ENCODE results near the gene PTGFR. TPM values are rescaled to one million over a fixed set of nuclear protein-coding genes. Genes with fewer than 3 reads are reported as not detected.

The PTGFR gene
- total RNA-seq, 4 donors from 2014 or later = 0.18 to 1.7 (median 1.0) TPM

DNA sequence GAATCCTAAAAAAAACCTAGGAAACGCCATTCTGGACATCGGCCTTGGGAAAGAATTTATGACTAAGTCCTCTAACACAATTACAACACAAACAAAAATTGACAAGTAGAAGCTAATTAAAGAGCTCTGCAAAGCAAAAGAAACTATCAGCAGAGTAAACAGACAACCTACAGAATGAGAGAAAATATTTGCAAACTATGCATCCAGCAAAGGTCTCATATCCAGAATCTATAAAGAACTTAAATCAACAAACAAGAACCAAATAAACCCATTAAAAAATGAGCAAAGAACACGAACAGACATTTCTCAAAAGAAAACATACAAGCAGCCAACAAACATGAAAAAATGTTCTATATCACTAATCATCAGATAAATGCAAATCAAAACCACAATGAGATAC is 58.6 kb downstream of the PTGFR start:
- no peaks in the 10 kb centered on the region for H3K9me3 ChIP-seq
- H3K27ac ChIP-seq = no peak overlapping the region
- H3K4me3 ChIP-seq = no peak overlapping the region
- H3K27me3 ChIP-seq = no peaks in the 10 kb centered on the region
- no peaks in the 10 kb centered on the region for H3K36me3 ChIP-seq
- DNase-seq = no peak
- no peaks in the 10 kb centered on the region for H3K4me1 ChIP-seq
- TF ChIP-seq, protein P1, sequence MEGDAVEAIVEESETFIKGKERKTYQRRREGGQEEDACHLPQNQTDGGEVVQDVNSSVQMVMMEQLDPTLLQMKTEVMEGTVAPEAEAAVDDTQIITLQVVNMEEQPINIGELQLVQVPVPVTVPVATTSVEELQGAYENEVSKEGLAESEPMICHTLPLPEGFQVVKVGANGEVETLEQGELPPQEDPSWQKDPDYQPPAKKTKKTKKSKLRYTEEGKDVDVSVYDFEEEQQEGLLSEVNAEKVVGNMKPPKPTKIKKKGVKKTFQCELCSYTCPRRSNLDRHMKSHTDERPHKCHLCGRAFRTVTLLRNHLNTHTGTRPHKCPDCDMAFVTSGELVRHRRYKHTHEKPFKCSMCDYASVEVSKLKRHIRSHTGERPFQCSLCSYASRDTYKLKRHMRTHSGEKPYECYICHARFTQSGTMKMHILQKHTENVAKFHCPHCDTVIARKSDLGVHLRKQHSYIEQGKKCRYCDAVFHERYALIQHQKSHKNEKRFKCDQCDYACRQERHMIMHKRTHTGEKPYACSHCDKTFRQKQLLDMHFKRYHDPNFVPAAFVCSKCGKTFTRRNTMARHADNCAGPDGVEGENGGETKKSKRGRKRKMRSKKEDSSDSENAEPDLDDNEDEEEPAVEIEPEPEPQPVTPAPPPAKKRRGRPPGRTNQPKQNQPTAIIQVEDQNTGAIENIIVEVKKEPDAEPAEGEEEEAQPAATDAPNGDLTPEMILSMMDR (IDR thresholded peaks at IDR 0.05) = no peak
- TF ChIP-seq POLR2A (IDR thresholded peaks at IDR 0.05) = no peak

- no peaks in the 10 kb centered on the region for H3K27me3 ChIP-seq
- no peak for DNase-seq
- H3K36me3 ChIP-seq = no peaks in the 10 kb centered on the region
- no peaks in the 10 kb centered on the region for H3K9me3 ChIP-seq
- no peak overlapping the region for H3K27ac ChIP-seq
- TF ChIP-seq POLR2A (IDR thresholded peaks at IDR 0.05) = no peak
- TF ChIP-seq, protein P1 (IDR thresholded peaks at IDR 0.05) = no peak
- no peak overlapping the region for H3K4me3 ChIP-seq
- H3K4me1 ChIP-seq = no peaks in the 10 kb centered on the region
Observed at GRCh38 chr1:78549891-78550290, 59.1 kb downstream of the PTGFR start.

DNA sequence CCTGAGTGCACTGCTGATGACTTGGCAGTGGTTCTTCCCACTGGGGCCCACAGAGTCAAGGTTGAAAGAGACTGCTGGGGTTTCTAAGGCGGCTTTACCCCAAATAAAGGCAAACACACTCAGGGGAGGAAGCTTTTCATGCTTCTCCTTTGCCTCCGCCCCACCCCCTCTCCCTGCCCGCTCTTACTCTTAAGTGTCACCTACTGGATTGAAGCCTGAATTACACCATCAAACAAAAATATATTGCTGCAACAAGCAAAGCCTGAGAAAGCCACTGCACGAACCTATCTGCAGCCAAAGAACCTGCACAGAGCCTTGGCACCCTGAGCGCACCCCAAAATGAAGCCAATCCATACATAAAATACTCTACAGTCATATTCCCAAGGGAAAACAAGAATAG is 63.1 kb downstream of the PTGFR start:
- Histone ChIP-seq H3K27ac (no peak overlapping the region), H3K27me3 (no peaks in the 10 kb centered on the region), H3K4me1 (no peaks in the 10 kb centered on the region), H3K4me3 (no peak overlapping the region), H3K36me3 (no peaks in the 10 kb centered on the region), H3K9me3 (no peaks in the 10 kb centered on the region)
- DNase-seq = no peak
- TF ChIP-seq POLR2A (IDR thresholded peaks at IDR 0.05) = no peak

DNA sequence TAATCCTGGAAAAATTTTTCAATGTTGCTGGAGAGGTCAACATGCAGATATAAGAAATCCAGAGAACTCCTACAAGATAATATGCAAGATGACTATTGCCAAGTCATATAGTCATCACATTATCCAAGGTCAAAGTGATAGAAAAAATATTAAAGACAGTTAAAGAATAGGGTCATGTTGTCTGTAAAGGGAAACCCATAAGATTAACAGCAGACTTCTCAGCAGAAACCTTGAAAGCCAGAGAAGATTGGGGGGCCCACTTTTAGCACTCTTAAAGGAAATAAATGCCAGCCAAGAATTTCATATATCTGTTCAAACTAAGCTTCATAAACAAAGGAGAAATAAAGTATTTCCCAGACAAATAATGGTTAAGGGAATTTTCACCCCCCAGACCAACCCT is 64.1 kb downstream of the PTGFR start:
- TF ChIP-seq, protein P1 (IDR thresholded peaks at IDR 0.05) = no peak
- TF ChIP-seq POLR2A (IDR thresholded peaks at IDR 0.05) = no peak
- no peaks in the 10 kb centered on the region for H3K4me1 ChIP-seq
- no peak for DNase-seq

GRCh38 chr1:78559680-78560079 is 68.9 kb downstream of the PTGFR start:
- Histone ChIP-seq H3K36me3 (no peaks in the 10 kb centered on the region), H3K9me3 (no peaks in the 10 kb centered on the region), H3K27ac (no peak overlapping the region), H3K4me3 (no peak overlapping the region), H3K4me1 (no peaks in the 10 kb centered on the region), H3K27me3 (no peaks in the 10 kb centered on the region)
- DNase-seq = no peak
- no peak for TF ChIP-seq POLR2A (IDR thresholded peaks at IDR 0.05)
- TF ChIP-seq, protein P1 (IDR thresholded peaks at IDR 0.05) = no peak

More for the DNA sequence above, 64.1 kb downstream of the PTGFR start:
- no peak overlapping the region for H3K4me3 ChIP-seq
- H3K27me3 ChIP-seq = no peaks in the 10 kb centered on the region
- no peaks in the 10 kb centered on the region for H3K36me3 ChIP-seq
- no peaks in the 10 kb centered on the region for H3K9me3 ChIP-seq
- no peak overlapping the region for H3K27ac ChIP-seq

- H3K27ac ChIP-seq = no peak overlapping the region
- H3K36me3 ChIP-seq = no peaks in the 10 kb centered on the region
- no peaks in the 10 kb centered on the region for H3K27me3 ChIP-seq
- TF ChIP-seq POLR2A (IDR thresholded peaks at IDR 0.05) = no peak
- H3K4me3 ChIP-seq = no peak overlapping the region
- H3K4me1 ChIP-seq = no peaks in the 10 kb centered on the region
- DNase-seq = no peak
- no peaks in the 10 kb centered on the region for H3K9me3 ChIP-seq
Observed at GRCh38 chr1:78560811-78561210, 70.0 kb downstream of the PTGFR start.

DNA sequence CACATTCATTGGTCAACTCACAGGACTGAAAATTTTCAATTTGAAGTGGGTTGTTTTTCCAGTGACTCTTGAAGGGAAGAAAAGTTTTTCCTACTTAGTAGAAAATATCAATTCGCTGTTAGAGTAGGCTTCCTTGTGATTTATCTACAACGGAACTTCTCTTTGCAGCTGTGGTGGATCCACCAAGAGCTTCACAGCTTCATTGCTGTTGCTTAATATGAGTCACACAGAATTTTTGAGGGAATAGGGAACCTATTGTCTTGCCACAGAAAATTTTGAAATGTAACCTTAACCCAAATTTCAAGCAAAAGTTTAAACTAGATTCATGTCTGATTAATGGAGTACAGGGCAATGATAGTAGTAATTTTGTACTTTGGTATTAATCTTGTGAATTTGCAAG is 71.1 kb downstream of the PTGFR start:
- H3K9me3 ChIP-seq = no peaks in the 10 kb centered on the region
- H3K4me3 ChIP-seq = no peak overlapping the region
- H3K36me3 ChIP-seq = no peaks in the 10 kb centered on the region
- no peaks in the 10 kb centered on the region for H3K27me3 ChIP-seq
- DNase-seq = no peak
- TF ChIP-seq, protein P1 (IDR thresholded peaks at IDR 0.05) = no peak
- no peak for TF ChIP-seq POLR2A (IDR thresholded peaks at IDR 0.05)
- H3K27ac ChIP-seq = no peak overlapping the region
- no peaks in the 10 kb centered on the region for H3K4me1 ChIP-seq
